GM18526 (cell line): ENCODE results near the gene TGFBI.

Experiments
- POLR2A ChIP-seq: IDR thresholded peaks from 3 replicates; pipeline ENCODE4 v1.6.1; 2011; ENCODE audit not compliant: insufficient read length; ENCODE audit errors: extremely low read depth

The TGFBI gene

GRCh38 chr5:136051486-136052220, 22.9 kb downstream of the TGFBI start:
- TF ChIP-seq POLR2A: no peak

GRCh38 chr5:136052692-136053335, 24.0 kb downstream of the TGFBI start:
- no peak for TF ChIP-seq POLR2A

GRCh38 chr5:136053336-136054141, 24.8 kb downstream of the TGFBI start:
- no peak for TF ChIP-seq POLR2A

- no peak for TF ChIP-seq POLR2A
Observed at GRCh38 chr5:136054142-136055019, 25.6 kb downstream of the TGFBI start.

- no peak for TF ChIP-seq POLR2A
Observed at GRCh38 chr5:136055612-136056309, 27.0 kb downstream of the TGFBI start.

- no peak for TF ChIP-seq POLR2A
Observed at GRCh38 chr5:136056336-136056735, 27.5 kb downstream of the TGFBI start.

- no peak for TF ChIP-seq POLR2A
Observed at GRCh38 chr5:136056771-136057335, 28.1 kb downstream of the TGFBI start.

GRCh38 chr5:136057401-136058038, 28.7 kb downstream of the TGFBI start:
- no peak for TF ChIP-seq POLR2A

GRCh38 chr5:136058039-136058971, 29.5 kb downstream of the TGFBI start:
- no peak for TF ChIP-seq POLR2A

- no peak for TF ChIP-seq POLR2A
Observed at GRCh38 chr5:136058972-136059354, 30.2 kb downstream of the TGFBI start.

GRCh38 chr5:136060963-136061362, 32.2 kb downstream of the TGFBI start:
- no peak for TF ChIP-seq POLR2A

- no peak for TF ChIP-seq POLR2A
Observed at GRCh38 chr5:136061630-136062365, 33.0 kb downstream of the TGFBI start.
